G401.6 (cell line): ENCODE data around the gene RBP2.

Experiments used
- FAIRE-seq: peaks from 2 replicates; lab custom pipeline; 2012; peaks lifted over from hg19 to GRCh38; lab: Jason Lieb, UNC

RBP2 gene

GRCh38 chr3:139480585-139480984 lies 4.3 kb upstream of the RBP2 start:
- no peak for FAIRE-seq

DNA sequence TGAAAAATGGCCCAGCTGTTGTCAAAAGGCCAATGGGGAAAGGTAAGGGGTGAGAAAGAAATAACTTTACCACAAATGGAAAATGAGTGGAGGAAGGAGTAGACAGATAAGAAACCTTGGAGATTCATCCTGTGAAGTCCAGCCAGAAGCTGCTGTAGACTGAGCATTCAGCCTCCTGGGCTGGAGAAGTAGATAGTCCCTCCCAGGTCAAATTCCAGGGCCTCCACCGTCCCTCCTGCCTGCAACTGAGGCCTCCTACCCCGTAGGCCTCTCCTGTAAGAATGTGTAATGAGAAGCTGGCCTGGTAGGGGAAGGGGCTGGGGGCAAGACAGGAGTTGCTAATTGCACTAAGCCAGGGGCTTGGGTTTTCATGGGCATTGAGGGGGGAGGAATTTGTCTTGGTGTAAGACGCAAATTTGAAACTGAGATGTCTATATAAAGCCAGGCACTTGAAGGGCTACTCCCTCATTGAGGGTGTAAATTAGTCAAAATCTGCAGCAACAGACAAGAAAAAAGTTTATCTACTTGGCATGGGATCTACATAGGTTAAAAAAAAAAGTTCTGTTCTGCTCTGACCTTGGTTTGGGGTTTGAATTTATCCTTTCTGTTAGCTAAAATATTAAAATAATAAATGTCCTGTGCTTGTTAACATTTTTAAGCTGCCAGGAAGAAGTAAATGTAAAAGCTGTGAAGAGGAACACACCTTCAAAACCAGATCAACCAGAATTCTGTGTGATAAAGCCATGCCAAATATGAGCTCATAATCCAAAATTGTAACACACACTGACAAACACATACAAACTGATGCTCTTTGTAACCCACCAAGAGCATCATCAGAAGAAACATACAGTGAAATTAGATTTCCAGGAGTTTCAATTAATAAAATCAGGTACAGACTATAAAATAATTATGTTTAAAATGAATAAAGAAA lies 1.7 kb upstream of the RBP2 start:
- FAIRE-seq, result no peak

GRCh38 chr3:139473155-139473771 lies 3.1 kb downstream of the RBP2 start:
- no peak for FAIRE-seq

- FAIRE-seq, result no peak
Measured at GRCh38 chr3:139472380-139473010, 3.8 kb downstream of the RBP2 start.

GRCh38 chr3:139470199-139470598 lies 6.1 kb downstream of the RBP2 start:
- FAIRE-seq, result no peak

DNA sequence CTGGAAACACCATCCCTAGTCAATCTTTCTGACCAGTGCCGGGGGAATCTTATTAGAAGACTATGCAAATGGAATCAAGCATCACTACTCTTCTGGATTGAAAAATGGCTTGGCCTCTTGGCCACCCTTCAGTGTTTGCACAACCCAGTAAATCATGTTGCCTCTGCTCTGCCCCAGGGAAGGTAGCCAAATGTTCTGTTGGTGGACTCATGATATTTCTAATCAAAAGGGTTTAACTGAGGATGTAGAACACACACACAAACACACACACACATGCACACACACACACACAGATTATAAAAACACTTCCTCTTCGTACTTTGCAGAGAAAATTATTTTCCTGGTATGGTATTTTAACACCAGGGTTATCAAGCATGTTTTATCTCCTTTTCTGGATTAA lies 7.9 kb downstream of the RBP2 start:
- no peak for FAIRE-seq

- FAIRE-seq, result no peak
Measured at GRCh38 chr3:139466360-139466759, 10.0 kb downstream of the RBP2 start.

DNA sequence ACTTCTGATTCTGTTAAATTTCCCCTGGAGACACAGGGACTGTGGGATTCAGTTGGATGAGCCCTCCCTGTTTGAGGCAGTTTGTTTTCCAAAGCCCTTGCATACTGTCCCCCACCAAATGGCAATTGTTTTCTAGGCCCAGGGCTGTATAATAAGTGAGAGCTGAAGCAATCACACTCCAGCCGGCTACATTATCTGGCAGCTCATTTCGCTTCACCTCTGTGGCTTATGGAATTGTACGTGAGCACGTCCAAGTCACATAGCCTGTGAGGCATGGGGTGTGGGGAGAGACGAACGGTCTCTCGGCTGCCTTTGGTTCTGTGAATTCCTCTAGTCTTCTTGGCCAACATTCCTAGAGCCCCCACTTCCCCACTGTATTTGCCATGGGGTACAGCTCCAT lies 10.7 kb downstream of the RBP2 start:
- FAIRE-seq, result no peak

DNA sequence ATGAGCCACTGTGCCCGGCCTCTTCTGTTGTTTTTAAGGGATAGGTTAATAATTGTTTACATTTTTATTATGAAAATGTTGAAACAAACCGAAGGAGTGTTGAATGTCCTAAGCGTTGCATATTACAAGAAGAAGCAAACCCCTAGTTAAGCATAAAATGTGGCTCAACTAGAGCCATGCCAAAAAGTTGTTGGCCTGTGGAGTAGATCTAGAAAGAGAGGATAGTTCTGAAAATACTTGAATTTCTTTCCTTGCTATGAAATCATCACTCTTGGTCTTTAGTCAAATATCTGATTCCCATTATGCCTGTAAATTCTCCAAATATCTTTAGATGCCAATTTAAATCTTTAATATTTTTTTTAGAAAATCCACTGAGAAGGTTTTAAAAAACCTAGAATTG lies 12.8 kb downstream of the RBP2 start:
- FAIRE-seq, result no peak

DNA sequence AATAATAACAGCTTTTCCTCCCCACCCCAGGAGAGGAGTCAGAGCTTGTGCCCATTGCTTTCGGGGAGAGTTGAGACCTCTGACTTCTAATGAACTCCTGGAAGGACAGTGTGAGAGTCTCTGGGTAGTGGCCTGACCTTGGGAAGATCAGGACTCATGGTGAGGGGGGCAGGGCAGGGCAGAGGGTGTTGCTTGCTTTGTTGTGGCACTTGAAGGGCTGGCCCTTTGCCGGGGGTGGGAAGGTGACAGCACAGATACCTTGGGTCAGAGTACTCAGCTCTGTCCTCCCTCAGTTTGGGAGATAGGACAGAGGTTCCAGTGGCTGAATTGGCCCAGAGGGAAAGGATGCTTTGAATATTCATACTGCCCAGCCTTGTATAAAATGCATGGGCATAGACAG lies 15.8 kb downstream of the RBP2 start:
- FAIRE-seq, result no peak

DNA sequence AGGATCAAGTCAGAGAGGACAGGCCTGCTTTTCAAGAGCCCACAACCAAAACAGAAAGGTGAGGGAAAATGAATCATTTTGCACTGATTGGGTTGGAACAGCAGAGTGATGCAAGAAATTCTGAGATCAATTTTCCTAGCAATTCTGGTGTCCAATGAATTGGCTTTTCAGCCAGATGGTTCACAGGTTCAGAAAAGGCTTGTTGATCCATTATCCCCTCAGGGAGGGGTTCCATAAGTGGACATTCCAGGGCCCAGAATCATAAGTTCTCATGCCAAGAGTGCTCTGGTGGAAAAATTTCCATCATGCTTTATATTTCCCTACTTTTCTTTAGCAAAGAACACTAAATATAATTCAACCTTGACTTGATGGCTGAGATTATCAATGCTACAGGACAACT lies 16.2 kb downstream of the RBP2 start:
- no peak for FAIRE-seq

DNA sequence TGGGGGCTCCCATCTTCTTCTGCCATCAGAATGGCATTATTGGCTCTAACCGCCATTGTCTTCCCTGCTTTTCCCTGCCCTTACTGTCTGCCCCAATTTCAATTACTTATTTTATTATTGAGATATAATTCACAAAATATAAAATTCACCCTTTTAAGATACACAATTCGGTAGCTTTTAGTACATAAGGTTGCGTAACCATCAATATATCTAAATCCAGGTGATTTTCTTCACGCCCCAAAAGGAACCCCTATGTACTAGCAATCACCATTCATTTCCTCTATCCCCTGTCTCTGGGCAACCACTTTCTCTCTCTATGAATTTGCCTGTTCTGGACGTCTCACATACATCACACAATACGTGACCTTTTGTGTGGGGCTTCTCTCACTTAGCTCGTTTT lies 18.0 kb downstream of the RBP2 start:
- no peak for FAIRE-seq

DNA sequence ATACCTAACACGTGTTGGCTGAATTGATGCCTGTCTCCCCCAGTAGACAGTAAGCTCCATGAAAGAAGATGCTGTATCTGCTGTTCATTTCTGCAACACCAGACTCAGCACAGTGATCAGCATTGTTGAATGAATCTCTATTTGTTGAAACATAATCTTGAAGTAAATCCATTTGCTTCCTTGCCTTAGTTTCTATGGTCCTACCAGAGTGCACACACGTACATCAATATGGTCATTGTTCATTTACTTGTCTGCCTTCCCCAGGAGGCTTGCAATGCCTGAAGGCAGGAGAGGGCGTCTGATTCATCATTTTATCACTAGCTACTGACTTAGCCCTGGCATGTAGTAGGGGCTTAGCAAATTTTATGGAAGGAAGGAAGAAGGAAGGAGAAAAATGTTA lies 19.2 kb downstream of the RBP2 start:
- no peak for FAIRE-seq

- no peak for FAIRE-seq
Measured at GRCh38 chr3:139456386-139456785, 19.9 kb downstream of the RBP2 start.

GRCh38 chr3:139455855-139456254 lies 20.5 kb downstream of the RBP2 start:
- FAIRE-seq, result no peak

DNA sequence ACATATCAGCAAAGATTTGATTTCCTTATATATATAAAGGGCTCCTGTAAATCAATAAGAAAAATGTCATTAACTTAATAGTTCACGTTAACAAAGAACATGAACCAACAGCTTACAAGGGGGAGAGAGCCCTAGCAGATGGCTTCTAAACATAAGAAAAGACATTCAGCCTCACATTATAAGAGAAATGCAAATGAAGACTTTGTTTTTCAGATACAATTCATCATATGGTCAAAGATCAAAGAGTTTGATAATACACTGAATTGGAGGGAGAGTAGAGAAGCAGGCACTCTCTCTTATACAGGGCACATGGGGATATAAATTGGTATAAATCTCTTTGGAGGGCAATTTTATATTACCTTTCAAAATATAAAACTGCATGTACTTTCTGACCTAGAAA lies 21.1 kb downstream of the RBP2 start:
- no peak for FAIRE-seq

GRCh38 chr3:139454346-139454745 lies 22.0 kb downstream of the RBP2 start:
- FAIRE-seq, result no peak

- FAIRE-seq, result no peak
Measured at GRCh38 chr3:139450159-139450558, 26.2 kb downstream of the RBP2 start.

- no peak for FAIRE-seq
Measured at GRCh38 chr3:139449566-139449965, 26.8 kb downstream of the RBP2 start.

- FAIRE-seq, result no peak
Measured at GRCh38 chr3:139448104-139448503, 28.2 kb downstream of the RBP2 start.

DNA sequence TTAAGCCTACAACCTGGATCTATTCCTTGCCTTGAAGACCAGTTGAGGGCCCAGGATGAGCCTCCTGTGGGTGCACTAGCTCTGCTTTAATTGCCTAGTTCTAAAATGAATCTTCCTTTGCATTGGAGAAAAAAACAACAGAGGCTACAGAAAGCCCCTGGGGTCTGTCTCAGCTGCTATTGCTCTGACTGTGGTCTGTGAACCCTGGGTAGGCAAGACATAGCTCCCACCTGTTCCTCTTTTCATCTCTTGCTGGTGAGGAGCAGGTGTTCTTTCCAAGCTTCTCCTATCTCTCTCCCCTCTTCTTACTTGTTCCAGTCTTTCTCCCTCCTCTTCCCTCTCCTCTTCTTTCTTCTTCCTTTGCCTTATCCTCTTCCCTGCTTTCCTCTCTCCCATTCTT lies 28.8 kb downstream of the RBP2 start:
- no peak for FAIRE-seq

GRCh38 chr3:139444446-139444845 lies 31.9 kb downstream of the RBP2 start:
- FAIRE-seq, result no peak

GRCh38 chr3:139443186-139443585 lies 33.1 kb downstream of the RBP2 start:
- FAIRE-seq, result no peak
